HG03565 (cell line): Measurements from ENCODE around the gene FBXO44.

Experiments
- ATAC-seq: cut with Tn5 transposase; IDR thresholded peaks from one replicate; pipeline ENCODE4 v1.9.1; 2021; ENCODE audit warnings: mild to moderate bottlenecking, moderate library complexity; ENCODE audit not compliant: unreplicated experiment

Gene FBXO44

DNA sequence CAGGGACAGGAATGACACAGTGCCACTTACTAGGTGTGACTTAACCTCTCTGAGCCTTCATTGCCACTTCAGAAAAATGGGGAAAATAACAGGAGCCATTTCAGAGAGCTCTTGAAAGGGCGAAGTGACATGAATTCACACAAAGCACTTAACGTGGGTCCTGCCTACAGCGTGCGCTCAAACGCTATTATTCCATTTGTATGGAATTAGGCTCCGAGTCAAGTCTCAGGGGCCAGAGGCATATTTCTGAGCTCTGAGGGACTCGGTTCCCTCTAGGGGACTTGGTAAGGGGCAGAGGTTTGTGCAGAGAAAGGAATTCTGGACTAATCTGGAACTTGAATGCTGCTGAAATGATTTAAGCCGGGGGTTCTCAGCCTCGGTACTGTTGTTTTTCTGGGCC is 50.9 kb downstream of the FBXO44 start:
- no peak for ATAC-seq

DNA sequence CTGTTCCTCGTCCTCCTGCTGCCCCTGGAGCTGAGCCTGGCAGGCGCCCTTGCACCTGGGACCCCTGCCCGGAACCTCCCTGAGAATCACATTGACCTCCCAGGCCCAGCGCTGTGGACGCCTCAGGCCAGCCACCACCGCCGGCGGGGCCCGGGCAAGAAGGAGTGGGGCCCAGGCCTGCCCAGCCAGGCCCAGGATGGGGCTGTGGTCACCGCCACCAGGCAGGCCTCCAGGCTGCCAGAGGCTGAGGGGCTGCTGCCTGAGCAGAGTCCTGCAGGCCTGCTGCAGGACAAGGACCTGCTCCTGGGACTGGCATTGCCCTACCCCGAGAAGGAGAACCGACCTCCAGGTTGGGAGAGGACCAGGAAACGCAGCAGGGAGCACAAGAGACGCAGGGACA is 51.6 kb downstream of the FBXO44 start:
- no peak for ATAC-seq

- no peak for ATAC-seq
Measured at GRCh38 chr1:11707621-11708276, 53.1 kb downstream of the FBXO44 start.

DNA sequence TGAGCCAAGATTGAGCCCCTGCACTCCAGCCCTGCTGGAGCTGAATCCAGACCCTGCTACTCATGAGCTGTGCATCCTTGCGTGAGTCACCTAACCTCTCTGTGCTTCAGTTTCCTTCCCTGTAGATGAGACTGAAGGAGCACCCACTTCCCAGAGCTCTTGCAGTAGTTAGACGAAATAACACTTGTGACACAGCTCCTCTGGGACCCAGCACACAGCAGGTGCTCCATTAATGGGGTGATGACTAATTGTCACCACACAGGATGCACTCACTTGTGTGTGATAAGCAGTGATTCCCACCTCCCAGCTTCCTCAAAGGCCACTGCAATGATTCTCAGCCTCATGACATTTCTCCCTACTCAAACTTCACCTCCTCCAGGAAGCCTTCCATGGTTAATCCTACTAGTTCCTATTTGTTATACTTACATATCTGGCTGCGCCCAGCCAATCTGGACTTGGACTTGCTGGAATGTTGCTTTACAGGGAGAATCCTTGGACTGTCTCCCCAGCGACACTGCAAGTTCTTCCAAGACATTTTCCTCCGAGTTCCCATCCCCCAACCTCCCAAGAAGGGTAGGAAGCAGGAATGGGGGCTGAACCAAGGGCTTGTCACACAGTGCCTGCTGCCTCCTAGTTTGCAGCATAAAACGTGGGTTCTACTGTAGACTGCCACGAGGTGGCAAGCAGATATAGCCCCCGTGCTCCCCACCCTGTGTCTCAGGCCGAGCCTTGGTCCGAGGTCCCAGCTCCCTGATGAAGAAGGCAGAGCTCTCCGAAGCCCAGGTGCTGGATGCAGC is 54.1 kb downstream of the FBXO44 start:
- ATAC-seq, result no peak

DNA sequence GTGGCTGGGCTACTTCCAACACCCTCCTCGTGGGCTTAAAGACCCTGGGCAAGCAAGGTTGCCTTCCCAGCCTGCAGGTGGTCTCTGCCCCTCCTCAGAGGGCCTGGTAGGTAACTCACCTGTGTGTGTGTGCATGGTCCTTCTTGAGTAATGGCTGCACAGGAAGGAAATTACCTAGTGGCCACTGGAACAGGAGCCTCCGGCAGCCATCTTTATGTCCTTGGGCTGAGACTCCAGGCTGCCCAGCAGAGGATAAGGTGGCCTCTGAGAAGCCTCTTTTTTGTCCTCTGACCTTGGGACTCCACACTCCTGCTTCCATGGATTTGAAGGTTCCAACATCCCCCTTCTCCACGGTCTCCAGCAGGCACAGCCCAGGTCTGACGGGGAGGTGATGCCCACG is 56.8 kb downstream of the FBXO44 start:
- ATAC-seq, result no peak

- no peak for ATAC-seq
Measured at GRCh38 chr1:11712285-11712684, 57.6 kb downstream of the FBXO44 start.
